ENCODE measurements around the gene HGF. TPM values are rescaled to one million over a fixed set of nuclear protein-coding genes. Genes with fewer than 3 reads are reported as not detected.

Gene HGF
- total RNA-seq, 6 experiments from 2014 or later = 11.5 to 38.9 (median 17.9) TPM

- WGBS (ENCODE audit: insufficient coverage, low coverage, low lambda C conversion rate, missing lambda C conversion rate) = 58% methylated on average over 4 of the region's 4 CpGs
- H3K4me1 ChIP-seq = no peaks in the 10 kb centered on the region
- H3K36me3 ChIP-seq = no peaks in the 10 kb centered on the region
- H3K9me3 ChIP-seq = no peaks in the 10 kb centered on the region
- intact Hi-C loops (cut with DNase I) = no loop called here
- TF ChIP-seq POLR2A (IDR thresholded peaks at IDR 0.05) = no peak
- TF ChIP-seq, protein P1, sequence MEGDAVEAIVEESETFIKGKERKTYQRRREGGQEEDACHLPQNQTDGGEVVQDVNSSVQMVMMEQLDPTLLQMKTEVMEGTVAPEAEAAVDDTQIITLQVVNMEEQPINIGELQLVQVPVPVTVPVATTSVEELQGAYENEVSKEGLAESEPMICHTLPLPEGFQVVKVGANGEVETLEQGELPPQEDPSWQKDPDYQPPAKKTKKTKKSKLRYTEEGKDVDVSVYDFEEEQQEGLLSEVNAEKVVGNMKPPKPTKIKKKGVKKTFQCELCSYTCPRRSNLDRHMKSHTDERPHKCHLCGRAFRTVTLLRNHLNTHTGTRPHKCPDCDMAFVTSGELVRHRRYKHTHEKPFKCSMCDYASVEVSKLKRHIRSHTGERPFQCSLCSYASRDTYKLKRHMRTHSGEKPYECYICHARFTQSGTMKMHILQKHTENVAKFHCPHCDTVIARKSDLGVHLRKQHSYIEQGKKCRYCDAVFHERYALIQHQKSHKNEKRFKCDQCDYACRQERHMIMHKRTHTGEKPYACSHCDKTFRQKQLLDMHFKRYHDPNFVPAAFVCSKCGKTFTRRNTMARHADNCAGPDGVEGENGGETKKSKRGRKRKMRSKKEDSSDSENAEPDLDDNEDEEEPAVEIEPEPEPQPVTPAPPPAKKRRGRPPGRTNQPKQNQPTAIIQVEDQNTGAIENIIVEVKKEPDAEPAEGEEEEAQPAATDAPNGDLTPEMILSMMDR (IDR thresholded peaks at IDR 0.05) = no peak
- H3K27ac ChIP-seq = no peak overlapping the region
- no peaks in the 10 kb centered on the region for H3K27me3 ChIP-seq
- H3K4me3 ChIP-seq = no peak overlapping the region
- DNase-seq (no peak), ATAC-seq (no peak)
Measured at GRCh38 chr7:81688622-81689411, 81.0 kb downstream of the HGF start.

DNA sequence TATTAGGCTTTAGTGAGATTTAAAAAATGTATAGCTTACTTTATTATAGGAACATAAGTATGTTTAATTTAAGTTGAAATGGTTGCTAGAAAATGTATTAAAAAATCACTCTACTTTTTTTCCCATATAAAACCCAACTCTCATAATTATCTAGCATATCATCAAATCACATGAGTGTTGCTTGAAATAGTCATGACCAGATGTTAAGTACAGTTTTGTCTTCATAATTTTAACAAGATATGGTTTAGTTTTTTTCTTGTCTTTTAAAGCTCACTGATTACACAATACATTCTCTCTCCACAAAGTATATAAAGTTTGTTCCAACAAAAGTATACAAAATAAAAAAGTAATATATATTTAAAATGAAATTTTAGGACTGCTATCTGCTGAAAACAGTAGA lies 82.8 kb downstream of the HGF start:
- Histone ChIP-seq H3K27me3 (no peaks in the 10 kb centered on the region), H3K27ac (no peak overlapping the region), H3K4me1 (no peaks in the 10 kb centered on the region), H3K36me3 (no peaks in the 10 kb centered on the region), H3K9me3 (no peaks in the 10 kb centered on the region), H3K4me3 (no peak overlapping the region)
- intact Hi-C loops (cut with DNase I) = no loop called here
- TF ChIP-seq, protein P1 (IDR thresholded peaks at IDR 0.05) = no peak
- TF ChIP-seq POLR2A (IDR thresholded peaks at IDR 0.05) = no peak
- DNase-seq (no peak), ATAC-seq (no peak)

GRCh38 chr7:81685270-81685868 lies 84.5 kb downstream of the HGF start:
- ATAC-seq (no peak), DNase-seq (no peak)
- H3K36me3 ChIP-seq = no peaks in the 10 kb centered on the region
- no peak for TF ChIP-seq POLR2A (IDR thresholded peaks at IDR 0.05)
- TF ChIP-seq, protein P1 (IDR thresholded peaks at IDR 0.05) = no peak
- no peak overlapping the region for H3K4me3 ChIP-seq
- no peaks in the 10 kb centered on the region for H3K9me3 ChIP-seq
- no peaks in the 10 kb centered on the region for H3K4me1 ChIP-seq
- H3K27ac ChIP-seq = no peak overlapping the region
- WGBS (ENCODE audit: insufficient coverage, low coverage, low lambda C conversion rate, missing lambda C conversion rate) = 52% methylated on average over 3 of the region's 3 CpGs
- no peaks in the 10 kb centered on the region for H3K27me3 ChIP-seq
- intact Hi-C loops (cut with DNase I) = no loop called here

DNA sequence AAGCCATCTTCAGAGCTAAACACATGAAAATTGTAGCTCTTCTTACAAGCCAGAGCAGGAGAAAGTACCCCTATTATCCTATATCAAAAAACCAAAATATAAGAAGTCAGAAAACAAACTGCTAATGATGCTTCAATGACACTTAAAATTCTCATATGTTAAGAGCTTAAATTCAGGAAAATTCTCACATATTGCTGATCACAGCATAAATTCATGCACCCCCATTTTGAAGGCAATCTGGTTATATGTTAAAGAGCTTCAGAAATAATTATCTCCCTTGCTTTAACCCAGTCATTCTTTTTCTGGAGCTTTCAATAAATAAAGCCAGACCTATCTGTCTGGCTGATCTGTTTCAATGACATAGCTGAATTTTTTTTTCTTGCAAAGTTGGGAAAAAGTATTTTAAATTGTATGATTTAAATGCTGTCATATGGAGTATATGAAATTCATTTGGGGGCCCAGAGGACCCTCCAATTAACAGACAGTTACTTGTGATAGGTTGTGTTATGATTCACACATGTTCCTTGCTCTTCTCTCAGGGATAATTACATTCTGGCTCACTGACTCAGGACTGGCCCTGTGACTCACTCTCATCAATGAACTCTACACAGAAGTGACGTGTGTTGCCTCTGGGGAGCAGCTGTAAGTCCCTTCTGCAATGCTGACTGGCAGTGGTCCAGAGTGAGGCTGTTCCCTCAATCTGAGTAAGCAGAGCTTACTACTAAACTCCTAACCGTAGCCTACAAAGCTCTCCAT lies 85.2 kb downstream of the HGF start:
- intact Hi-C loops (cut with DNase I) = no loop called here
- peak; percentile 73 to 97 (median 85) for ATAC-seq
- DNase-seq = peak; percentile 64 to 82 (median 68)
- Histone ChIP-seq H3K27ac (no peak overlapping the region), H3K4me1 (no peaks in the 10 kb centered on the region), H3K36me3 (no peaks in the 10 kb centered on the region), H3K4me3 (no peak overlapping the region), H3K27me3 (no peaks in the 10 kb centered on the region), H3K9me3 (no peaks in the 10 kb centered on the region)
- no peak for TF ChIP-seq POLR2A (IDR thresholded peaks at IDR 0.05)
- TF ChIP-seq, protein P1 (IDR thresholded peaks at IDR 0.05) = no peak
- WGBS (ENCODE audit: insufficient coverage, low coverage, low lambda C conversion rate, missing lambda C conversion rate) = 20% methylated on average over 2 of the region's 2 CpGs
